LNCaP clone FGC (cell line): ENCODE data around the gene MACROD2.

Experiments used
- DNase-seq: peaks from one replicate; pipeline ENCODE4 v3.0.0-alpha.2; 2011; ENCODE audit warnings: low read depth
- H3K4me3 ChIP-seq: 2 replicates; pipeline ENCODE4 v1.5.1; 2011; ENCODE audit warnings: mild to moderate bottlenecking, low read depth, low read length, control low read depth
- CTCF ChIP-seq: IDR thresholded peaks from 2 replicates; pipeline ENCODE4 v1.5.1; 2012; ENCODE audit warnings: mild to moderate bottlenecking; ENCODE audit not compliant: control insufficient read depth, insufficient read depth; ENCODE audit errors: extremely low read depth

MACROD2 gene

GRCh38 chr20:13995086-13995665, at the start of gene MACROD2:
MACROD2 (plus strand) TSS chr20:13995516.
- H3K4me3 ChIP-seq = peak within 1 kb of the TSS; percentile 68
- no peak for TF ChIP-seq CTCF
- peak; percentile 91 for DNase-seq

- no peak for TF ChIP-seq CTCF
- DNase-seq = no peak
Measured at GRCh38 chr20:13947719-13948118, 47.6 kb upstream of the MACROD2 start.

GRCh38 chr20:13953227-13953626, 42.1 kb upstream of the MACROD2 start:
- no peak for DNase-seq
- no peak overlapping the region for H3K4me3 ChIP-seq
- peak; percentile 9; the same call in 1 of the 2 replicates for TF ChIP-seq CTCF

More at GRCh38 chr20:13947719-13948118, 47.6 kb upstream of the MACROD2 start:
- H3K4me3 ChIP-seq = no peak overlapping the region

- TF ChIP-seq CTCF = no peak
- no peak for DNase-seq
- no peak overlapping the region for H3K4me3 ChIP-seq
Measured at GRCh38 chr20:13960119-13960518, 35.2 kb upstream of the MACROD2 start.

GRCh38 chr20:13960525-13960924, 34.8 kb upstream of the MACROD2 start:
- H3K4me3 ChIP-seq = no peak overlapping the region
- DNase-seq = no peak
- TF ChIP-seq CTCF = no peak

- no peak overlapping the region for H3K4me3 ChIP-seq
- DNase-seq = no peak
- TF ChIP-seq CTCF = no peak
Measured at GRCh38 chr20:13984211-13984610, 11.1 kb upstream of the MACROD2 start.

GRCh38 chr20:13990465-13990864, 4.9 kb upstream of the MACROD2 start, which contains the start of gene SEL1L2:
SEL1L2 (minus strand) TSS chr20:13990614; CDS start chr20:13990534, 80 bp downstream.
- no peak for TF ChIP-seq CTCF
- DNase-seq = no peak
- no peak within 1 kb of the TSS for H3K4me3 ChIP-seq
